Left lung (tissue), 10 donors: ENCODE results near the gene AUTS2. TPM values are rescaled to one million over a fixed set of nuclear protein-coding genes. Genes with fewer than 3 reads are reported as not detected.

ENCODE experiments used
- ATAC-seq: fragments of 200-7000 bp; cut with Tn5 transposase; one replicate; pipeline ENCODE4 v1.9.1; 2020; ENCODE audit warnings: moderate library complexity
- DNase-seq, 4 donors: peaks; one replicate each; pipeline ENCODE4 v3.0.0-alpha.2; 2013 to 2020
- H3K27ac ChIP-seq, 2 donors: fragments of 200-600 bp; sonication (generic) in 1 of 2; one replicate each; pipeline versions ENCODE4 v1.5.0 to v1.8.0; 2020 to 2021
- H3K27me3 ChIP-seq, 2 donors: fragments of 200-600 bp; sonication (generic) in 1 of 2; one replicate each; pipeline versions ENCODE4 v1.5.0 to v1.8.0; 2020 to 2021
- H3K36me3 ChIP-seq, 2 donors: fragments of 200-600 bp; sonication (generic) in 1 of 2; one replicate each; pipeline versions ENCODE4 v1.5.0 to v1.8.0; 2020 to 2021
- H3K4me1 ChIP-seq, 2 donors: fragments of 200-600 bp; one replicate each; pipeline ENCODE4 v1.8.0; 2021
- H3K4me3 ChIP-seq, 2 donors: fragments of 200-600 bp; sonication (generic) in 1 of 2; one replicate each; pipeline versions ENCODE4 v1.5.0 to v1.8.0; 2020 to 2021; ENCODE audit warnings: mild to moderate bottlenecking in 1 of 2
- H3K9me3 ChIP-seq, 2 donors: fragments of 200-600 bp; sonication (generic) in 1 of 2; one replicate each; pipeline versions ENCODE4 v1.5.0 to v1.8.0; 2020 to 2021
- CTCF ChIP-seq, 2 donors: fragments of 200-600 bp; sonication (generic) in 1 of 2; IDR thresholded peaks; one replicate each; pipeline versions ENCODE4 v1.5.0 to v1.8.0; 2021; ENCODE audit warnings: antibody characterized with exemption in 2 of 2
- intact Hi-C, 2 donors: fragments of 100-400 bp; cut with DNase I; formaldehyde crosslinking; loops; one replicate each; pipeline versions ENCODE4 v1.11.2 to v1.14.2; 2022
- polyA plus RNA-seq, 6 donors: library from polyadenylated mRNA; unstranded; fragments of 120-200 nt; gene quantifications; one replicate each; pipeline ENCODE4 v1.2.1, GENCODE V29; 2013; ENCODE audit not compliant: insufficient read length in 6 of 6
- total RNA-seq, 2 donors: library from RNA; stranded (reverse); fragmentation: NEBNext Ultra II Directional; extraction: Animal tissue kit (Norgen Biotek cat#: 25700); gene quantifications; one replicate each; pipeline ENCODE4 v1.2.1, GENCODE V29; 2021
- donor health status: DM: no; HTN: yes; CAD: no.
- donor health status: DM: no; HTN: no; CAD: no.

AUTS2 gene
- total and polyA plus RNA-seq, 8 donors, result 40.4 to 119 (median 103) TPM

GRCh38 chr7:69864822-69865221, 266.5 kb downstream of the AUTS2 start:
- Histone ChIP-seq H3K36me3 (no peaks in the 10 kb centered on the region), H3K4me3 (no peak overlapping the region), H3K4me1 (no peaks in the 10 kb centered on the region), H3K27ac (no peak overlapping the region), H3K9me3 (no peaks in the 10 kb centered on the region), H3K27me3 (no peaks in the 10 kb centered on the region)
- TF ChIP-seq CTCF (IDR thresholded peaks at IDR 0.05), result no peak
- ATAC-seq (no peak), DNase-seq (no peak)
- intact Hi-C loops, result no loop called here

GRCh38 chr7:69868921-69869320, 270.6 kb downstream of the AUTS2 start:
- Histone ChIP-seq H3K4me1 (no peaks in the 10 kb centered on the region), H3K27ac (no peak overlapping the region), H3K4me3 (no peak overlapping the region), H3K27me3 (no peaks in the 10 kb centered on the region), H3K36me3 (no peaks in the 10 kb centered on the region), H3K9me3 (no peaks in the 10 kb centered on the region)
- no peak for TF ChIP-seq CTCF (IDR thresholded peaks at IDR 0.05)
- intact Hi-C loops, result no loop called here
- DNase-seq, result no peak
- no peak for ATAC-seq

GRCh38 chr7:69871213-69871885, 273.1 kb downstream of the AUTS2 start:
- H3K9me3 ChIP-seq, result no peaks in the 10 kb centered on the region
- H3K4me1 ChIP-seq, result no peaks in the 10 kb centered on the region
- no peak for TF ChIP-seq CTCF (IDR thresholded peaks at IDR 0.05)
- no peaks in the 10 kb centered on the region for H3K36me3 ChIP-seq
- H3K27me3 ChIP-seq, result no peaks in the 10 kb centered on the region
- intact Hi-C loops, result no loop called here
- ATAC-seq, result no peak
- H3K27ac ChIP-seq, result no peak overlapping the region
- H3K4me3 ChIP-seq, result no peak overlapping the region
- no peak for DNase-seq

- Histone ChIP-seq H3K27me3 (no peaks in the 10 kb centered on the region), H3K36me3 (no peaks in the 10 kb centered on the region), H3K4me3 (no peak overlapping the region), H3K27ac (no peak overlapping the region), H3K4me1 (no peaks in the 10 kb centered on the region), H3K9me3 (no peaks in the 10 kb centered on the region)
- no peak for TF ChIP-seq CTCF (IDR thresholded peaks at IDR 0.05)
- ATAC-seq, result no peak
- DNase-seq, result no peak
- intact Hi-C loops, result no loop called here
These were observed 273.8 kb downstream of the AUTS2 start for GRCh38 chr7:69871886-69872569.

- no peak for TF ChIP-seq CTCF (IDR thresholded peaks at IDR 0.05)
- no peak overlapping the region for H3K4me3 ChIP-seq
- no peak for DNase-seq
- H3K27ac ChIP-seq, result no peak overlapping the region
- no peaks in the 10 kb centered on the region for H3K9me3 ChIP-seq
- intact Hi-C loops, result no loop called here
- no peaks in the 10 kb centered on the region for H3K36me3 ChIP-seq
- ATAC-seq, result no peak
- no peaks in the 10 kb centered on the region for H3K4me1 ChIP-seq
- H3K27me3 ChIP-seq, result no peaks in the 10 kb centered on the region
These were observed 275.2 kb downstream of the AUTS2 start for GRCh38 chr7:69873512-69873911.
